Dermis microvascular lymphatic vessel endothelial cell (primary cell): Measurements from ENCODE around the gene MAPK11. TPM values are rescaled to one million over a fixed set of nuclear protein-coding genes. Genes with fewer than 3 reads are reported as not detected.

Source experiments
- DNase-seq, 2 donors: peaks; one replicate each; pipeline versions ENCODE4 v3.0.0 to v3.0.0-alpha.2; 2010; ENCODE audit warnings: low read depth in 2 of 2
- total RNA-seq: library from RNA; depleted of rRNA; stranded (reverse); fragments of >200 nt; gene quantifications from 2 replicates; pipeline ENCODE4 v1.2.1, GENCODE V29; 2014

MAPK11 gene
- total RNA-seq, 1 donor from 2014 or later: 19.9 TPM

- no peak for DNase-seq
Measured at GRCh38 chr22:50249341-50250248, 20.6 kb downstream of the MAPK11 start.

DNA sequence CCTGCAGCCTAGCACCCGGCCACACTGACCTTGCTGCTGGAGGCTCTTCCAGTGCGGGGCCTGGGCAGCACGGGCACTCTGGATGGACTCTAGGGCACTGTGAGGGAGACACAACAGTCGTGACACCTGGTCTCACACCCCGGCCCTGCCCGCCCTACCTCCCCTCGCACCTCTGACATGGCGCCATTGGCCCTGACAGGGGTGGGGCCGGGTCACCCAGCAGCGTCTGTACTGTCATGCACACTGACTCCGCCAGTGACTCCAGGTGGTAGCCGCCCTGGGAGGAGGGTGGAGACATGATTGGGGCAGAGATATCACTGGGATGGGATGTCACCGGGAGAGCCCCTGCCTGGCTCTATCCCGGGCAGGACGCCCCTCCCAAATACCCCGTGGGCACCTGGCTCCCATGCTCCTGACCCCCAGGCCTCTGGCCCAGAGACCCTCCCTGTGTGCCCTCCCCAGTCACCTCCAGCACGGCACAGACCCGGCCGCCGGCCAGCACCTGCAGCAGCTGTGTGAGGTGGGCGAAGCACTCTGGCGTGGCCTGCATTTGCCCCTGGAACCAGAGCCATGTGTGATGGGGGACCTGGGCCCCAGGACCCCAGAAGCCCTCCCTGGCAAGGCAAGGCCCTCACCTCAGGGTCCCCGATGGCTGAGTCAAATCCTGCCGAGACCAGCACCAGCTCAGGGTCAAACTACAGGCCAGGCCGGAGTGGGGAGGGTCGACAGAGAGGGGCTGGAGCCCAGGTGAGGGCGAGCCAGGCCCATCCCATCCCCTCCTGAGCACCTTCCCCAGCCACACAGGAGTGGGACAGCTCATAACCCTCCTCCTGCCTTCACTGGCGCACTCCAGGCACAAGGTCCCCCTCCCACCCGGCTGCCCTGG is 21.7 kb downstream of the MAPK11 start:
- no peak for DNase-seq

GRCh38 chr22:50247748-50248147 is 22.4 kb downstream of the MAPK11 start:
- peak; percentile 66 to 77 for DNase-seq

DNA sequence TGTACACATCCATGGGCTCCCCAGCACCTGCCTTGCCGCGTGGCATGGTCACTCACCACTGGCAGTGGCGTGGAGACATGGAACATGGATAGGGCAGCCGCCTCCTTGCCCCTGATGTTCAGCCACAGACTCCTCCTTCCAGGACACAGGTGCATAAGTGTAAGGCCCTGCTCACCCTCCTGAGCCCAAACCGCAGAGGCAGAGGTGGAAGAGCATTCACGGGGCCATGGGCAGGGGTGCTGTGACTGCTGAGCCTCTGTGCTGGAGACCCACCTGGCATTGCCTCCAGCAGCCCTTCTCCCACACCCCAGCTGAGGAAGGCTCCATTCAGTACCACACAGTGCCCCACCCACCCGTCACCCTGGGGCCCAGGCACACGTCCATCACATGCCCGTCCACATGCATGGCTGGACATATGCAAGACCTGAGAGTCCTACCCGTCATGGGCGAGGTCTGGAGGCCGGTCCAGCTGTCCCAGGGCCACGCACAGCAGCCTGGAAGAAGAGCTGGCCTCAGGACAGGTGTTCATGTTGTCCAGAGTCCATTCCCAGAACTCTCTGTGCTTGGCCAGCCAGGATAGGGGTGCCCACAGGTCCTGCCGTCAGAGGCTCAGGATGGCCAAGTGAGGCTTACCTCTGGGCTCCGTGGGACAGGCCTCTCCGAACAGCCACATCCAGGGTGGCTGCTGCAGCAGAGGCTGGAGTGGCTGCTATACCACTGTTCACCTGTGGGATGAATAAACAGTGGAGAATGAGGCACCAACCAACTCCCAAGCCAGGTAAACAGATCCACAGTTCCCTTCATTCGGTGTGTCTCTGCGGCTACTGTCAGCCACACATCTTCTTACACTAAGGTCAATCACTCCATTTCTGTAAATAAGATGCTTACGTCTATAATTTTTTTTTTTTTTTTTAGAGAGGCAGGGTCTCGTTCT is 23.7 kb downstream of the MAPK11 start:
- no peak for DNase-seq

DNA sequence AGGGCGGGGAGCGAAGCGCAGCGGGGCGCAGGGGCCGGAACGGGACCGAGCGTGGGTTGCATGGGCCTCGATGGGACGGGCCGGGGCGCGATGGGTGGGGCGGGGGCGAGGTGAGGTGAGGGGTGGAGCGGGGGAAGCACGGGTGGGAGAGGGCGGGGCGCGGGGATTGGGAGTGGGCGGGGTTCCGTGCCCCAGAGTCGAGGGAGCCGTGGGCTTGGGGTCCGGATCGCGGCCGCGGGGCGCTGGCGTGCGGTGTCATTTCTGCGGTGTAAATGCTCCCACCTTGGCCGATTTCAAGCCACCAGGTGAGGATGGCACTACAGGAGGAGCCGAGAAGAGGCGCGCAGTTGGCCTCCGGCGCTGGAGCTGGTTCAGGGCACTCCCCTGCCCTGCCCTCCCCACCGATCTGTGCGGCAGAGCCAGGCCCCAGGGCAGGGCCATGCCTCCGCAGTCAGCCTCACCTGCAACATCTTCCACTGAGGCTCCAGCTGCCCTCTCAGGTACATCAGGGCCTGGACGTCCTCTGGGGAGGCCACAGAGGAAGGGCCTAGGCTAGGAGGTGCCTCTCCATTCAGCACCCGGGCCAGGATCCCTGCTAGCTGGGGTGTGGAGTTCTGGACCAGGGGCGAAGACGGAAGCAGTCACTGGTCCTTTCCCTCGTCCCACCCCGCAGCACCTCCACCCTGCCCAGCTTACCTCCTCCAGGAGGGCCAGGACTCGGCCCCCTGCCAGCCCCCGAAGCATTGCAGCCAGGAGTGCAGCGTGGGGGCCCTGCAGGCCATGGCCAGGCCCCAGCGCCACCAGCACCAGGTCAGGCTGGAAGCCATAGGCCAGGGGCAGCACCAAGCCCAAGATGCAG is 24.7 kb downstream of the MAPK11 start:
- DNase-seq: no peak

GRCh38 chr22:50244420-50245213 is 25.6 kb downstream of the MAPK11 start, which contains the start of gene TUBGCP6:
Gene TUBGCP6, minus strand, starts transcription at chr22:50245023. Its CDS starts 564 bp downstream, at chr22:50244459.
- peak; percentile 80 to 95 for DNase-seq

GRCh38 chr22:50243685-50244419 is 26.3 kb downstream of the MAPK11 start:
- DNase-seq: peak in 1 of 2 donors; percentile 19

GRCh38 chr22:50242406-50242949 is 27.7 kb downstream of the MAPK11 start:
- DNase-seq: no peak

DNA sequence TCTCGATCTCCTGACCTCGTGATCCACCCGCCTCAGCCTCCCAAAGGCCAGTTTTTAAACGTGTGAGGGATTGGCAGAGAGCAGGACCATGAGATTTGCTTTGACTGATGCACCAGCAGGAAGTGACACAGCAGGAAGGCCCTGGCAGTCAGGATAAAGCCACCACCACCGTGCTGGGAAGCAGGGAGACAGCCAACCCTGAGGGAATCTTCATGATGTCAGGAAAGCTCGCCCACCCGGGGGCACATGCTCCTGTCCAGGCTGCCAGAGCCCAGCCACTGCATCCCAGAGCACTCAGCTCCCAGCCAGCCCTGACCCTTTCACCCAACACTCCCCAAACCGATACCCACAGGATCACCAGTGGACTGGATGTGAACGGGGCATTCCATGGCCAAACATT is 31.4 kb downstream of the MAPK11 start:
- peak in 1 of 2 donors; percentile 19 for DNase-seq

GRCh38 chr22:50236731-50237409 is 33.3 kb downstream of the MAPK11 start:
- peak in 1 of 2 donors; percentile 39 for DNase-seq

GRCh38 chr22:50233223-50233622 is 37.0 kb downstream of the MAPK11 start:
- DNase-seq: no peak

DNA sequence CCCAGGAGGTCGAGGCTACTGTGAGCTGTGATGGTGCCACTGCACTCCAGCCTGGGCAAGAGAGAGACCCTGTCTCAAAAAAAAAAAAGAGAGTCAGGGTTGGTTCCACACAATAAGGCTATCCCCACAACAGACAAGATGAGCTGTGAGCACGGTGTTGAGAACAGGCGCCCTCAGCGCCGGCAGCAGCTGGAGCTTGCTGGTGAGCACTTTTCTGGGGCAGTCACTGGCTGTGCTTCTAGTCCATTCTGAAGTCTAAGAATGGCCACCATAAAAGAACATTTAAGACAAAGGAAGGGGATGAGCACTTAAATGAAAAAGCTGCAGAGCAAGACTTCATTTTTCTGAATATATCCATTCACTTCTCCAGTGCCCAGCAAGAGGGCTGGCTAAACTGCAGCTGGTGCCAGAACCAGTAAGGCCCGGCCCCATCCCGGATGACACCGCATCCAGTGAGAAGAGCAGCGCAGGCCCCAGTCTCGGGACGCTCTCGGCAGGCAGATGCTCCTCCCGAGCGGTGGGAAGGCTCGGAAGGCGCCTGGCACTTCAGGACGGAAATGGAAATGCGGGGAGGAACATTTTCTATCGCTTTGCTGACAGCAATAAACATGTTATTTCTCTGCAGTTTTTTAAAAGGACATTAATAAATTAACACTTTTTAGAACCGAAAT is 37.6 kb downstream of the MAPK11 start:
- DNase-seq: no peak

DNA sequence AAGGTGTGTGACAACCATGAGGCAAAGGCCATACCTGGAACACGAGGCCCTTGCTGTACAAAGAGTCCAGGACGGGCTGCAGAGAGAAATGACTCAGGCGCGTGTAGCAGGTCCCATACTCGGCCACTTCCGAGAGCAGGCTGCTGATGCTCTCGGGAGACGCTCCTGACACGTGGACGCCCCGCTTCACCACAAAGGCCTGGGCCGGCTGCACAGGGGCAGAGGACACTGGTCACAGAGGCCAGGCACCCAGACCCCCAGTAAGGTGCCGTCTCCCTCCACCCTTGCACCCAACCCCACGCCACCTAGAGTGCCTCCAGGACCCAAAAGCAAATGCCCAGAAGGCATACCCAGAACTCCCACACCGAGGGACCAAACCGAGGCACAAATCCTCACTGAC is 40.8 kb downstream of the MAPK11 start:
- no peak for DNase-seq

- no peak for DNase-seq
Measured at GRCh38 chr22:50228366-50228765, 41.8 kb downstream of the MAPK11 start.

GRCh38 chr22:50227579-50228215 is 42.5 kb downstream of the MAPK11 start:
- DNase-seq: no peak

DNA sequence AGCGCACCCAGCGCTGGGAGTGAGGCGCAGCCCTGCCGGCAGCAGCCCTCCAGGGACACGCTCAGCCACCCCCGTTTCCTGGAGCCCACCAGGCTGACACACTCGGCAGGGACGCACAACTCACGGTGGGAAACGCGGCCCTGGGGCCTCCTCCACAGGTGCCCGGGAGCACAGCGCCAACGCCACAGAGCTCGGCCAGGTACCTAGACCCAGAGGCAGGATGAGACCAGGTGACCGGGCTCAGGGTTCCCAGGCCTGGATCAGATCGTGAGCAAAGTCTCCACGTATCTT is 43.4 kb downstream of the MAPK11 start:
- no peak for DNase-seq
